H1 (cell line): ENCODE measurements around the gene PRPF38A. TPM values are rescaled to one million over a fixed set of nuclear protein-coding genes. Genes with fewer than 3 reads are reported as not detected.

Experiments used
- CTCF ChIA-PET: fragments of 300-600 bp; sonication (Branson Sonifier 250); formaldehyde crosslinking; loops from one replicate; lab custom pipeline; 2021; ENCODE audit not compliant: partially characterized antibody; lab: Charles Lee
- POLR2A ChIA-PET: fragments of 300-600 bp; sonication (Branson Sonifier 250); formaldehyde crosslinking; loops from one replicate; lab custom pipeline; 2021; ENCODE audit warnings: inconsistent platforms; ENCODE audit not compliant: partially characterized antibody; lab: Charles Lee
- DNase-seq, 2 experiments: peaks; one replicate each; pipeline versions ENCODE4 v3.0.0 to v3.0.0-alpha.2; 2010 to 2022; ENCODE audit warnings: low spot score in 2 of 2, low read depth in 1 of 2, mixed read lengths in 1 of 2
- FAIRE-seq: peaks from 2 replicates; lab custom pipeline; 2011; peaks lifted over from hg19 to GRCh38; lab: Jason Lieb, UNC
- H2AFZ ChIP-seq: 2 replicates; pipeline ENCODE4 v1.8.1; 2012; ENCODE audit warnings: low read length, inconsistent platforms
- H2AK5ac ChIP-seq: 2 replicates; pipeline ENCODE4 v1.6.1; 2013; ENCODE audit warnings: low read depth, low read length
- H2BK120ac ChIP-seq: replicated peaks from 2 replicates; pipeline ENCODE3; 2013; ENCODE audit warnings: low read depth, low read length, inconsistent platforms
- H2BK12ac ChIP-seq: 2 replicates; pipeline ENCODE4 v1.6.1; 2013; ENCODE audit warnings: low read depth, low read length
- H2BK15ac ChIP-seq: 2 replicates; pipeline ENCODE4 v1.6.1; 2013; ENCODE audit warnings: low read length
- H2BK20ac ChIP-seq: 2 replicates; pipeline ENCODE4 v1.6.1; 2013; ENCODE audit warnings: low read length
- H2BK5ac ChIP-seq: 2 replicates; pipeline ENCODE4 v1.6.1; 2013; ENCODE audit warnings: low read depth, low read length
- H3K14ac ChIP-seq: 2 replicates; pipeline ENCODE4 v1.6.1; 2013; ENCODE audit warnings: inconsistent platforms; ENCODE audit not compliant: insufficient read length
- H3K18ac ChIP-seq: 2 replicates; pipeline ENCODE4 v1.6.1; 2013; ENCODE audit warnings: low read length; ENCODE audit errors: extremely low read depth
- H3K23ac ChIP-seq: 2 replicates; pipeline ENCODE4 v1.6.1; 2013; ENCODE audit warnings: inconsistent platforms; ENCODE audit not compliant: insufficient read length
- H3K23me2 ChIP-seq: 2 replicates; pipeline ENCODE4 v1.6.1; 2013; ENCODE audit warnings: low read depth, low read length
- H3K27ac ChIP-seq: 2 replicates; pipeline ENCODE4 v1.6.1; 2011; ENCODE audit warnings: low read depth, low read length, inconsistent platforms
- H3K27me3 ChIP-seq, 4 experiments: replicated peaks in 1 of 4; 1 replicate in 1 of 4; 2 replicates in 3 of 4; pipeline versions ENCODE4 v1.6.1 to v1.8.1; 2011 to 2013; ENCODE audit warnings: low read length in 3 of 4, mild to moderate bottlenecking in 3 of 4, inconsistent platforms in 2 of 4, mixed read lengths in 2 of 4, moderate library complexity in 1 of 4; ENCODE audit not compliant: control insufficient read depth in 3 of 4, insufficient read depth in 3 of 4; ENCODE audit errors: extremely low read depth in 1 of 4
- H3K36me3 ChIP-seq, 4 experiments: 2 replicates each; pipeline versions ENCODE4 v1.6.1 to v1.8.1; 2011 to 2013; ENCODE audit warnings: mild to moderate bottlenecking in 4 of 4, low read length in 3 of 4, moderate library complexity in 2 of 4, control low read depth in 1 of 4, inconsistent platforms in 1 of 4; ENCODE audit not compliant: insufficient read depth in 4 of 4, control insufficient read depth in 2 of 4
- H3K4ac ChIP-seq: replicated peaks from 2 replicates; pipeline ENCODE3; 2013; ENCODE audit warnings: low read length, low read depth, mixed read lengths, inconsistent platforms; ENCODE audit not compliant: insufficient read length
- H3K4me1 ChIP-seq, 4 experiments: replicated peaks in 1 of 4; 1 replicate in 1 of 4; 2 replicates in 3 of 4; pipeline versions ENCODE4 v1.6.1 to v1.8.1; 2011 to 2013; ENCODE audit warnings: low read length in 3 of 4, inconsistent platforms in 2 of 4, mixed read lengths in 1 of 4; ENCODE audit not compliant: insufficient read depth in 4 of 4, control insufficient read depth in 3 of 4
- H3K4me2 ChIP-seq, 2 experiments: 2 replicates each; pipeline versions ENCODE4 v1.6.1 to v1.8.1; 2011 to 2013; ENCODE audit warnings: low read depth in 2 of 2, low read length in 2 of 2, control low read depth in 1 of 2, inconsistent platforms in 1 of 2, mild to moderate bottlenecking in 1 of 2; ENCODE audit not compliant: insufficient read depth in 1 of 2
- H3K4me3 ChIP-seq, 4 experiments: fragments of 200-600, 300-600 bp in 1 of 4; sonication (generic), shearing (Covaris generic), sonication (Bioruptor Twin) in 1 of 4; 2 replicates each; pipeline versions ENCODE4 v1.5.1 to v1.8.1; 2011 to 2016; ENCODE audit warnings: low read length in 4 of 4, low read depth in 3 of 4, control low read depth in 2 of 4, inconsistent platforms in 2 of 4, mild to moderate bottlenecking in 2 of 4, mixed read lengths in 1 of 4, moderate library complexity in 1 of 4; ENCODE audit not compliant: insufficient read depth in 2 of 4; ENCODE audit errors: extremely low read depth in 1 of 4
- H3K56ac ChIP-seq: replicated peaks from 2 replicates; pipeline ENCODE3; 2013; ENCODE audit warnings: low read depth, mild to moderate bottlenecking, mixed read lengths, low read length, inconsistent platforms; ENCODE audit not compliant: insufficient read length
- H3K79me1 ChIP-seq: 2 replicates; pipeline ENCODE4 v1.6.1; 2013; ENCODE audit warnings: low read depth, low read length, control low read depth
- H3K79me2 ChIP-seq, 2 experiments: 2 replicates each; pipeline versions ENCODE4 v1.6.1 to v1.8.1; 2012 to 2013; ENCODE audit warnings: low read length in 2 of 2, mild to moderate bottlenecking in 2 of 2, inconsistent platforms in 1 of 2; ENCODE audit not compliant: insufficient read depth in 2 of 2, control insufficient read depth in 1 of 2
- H3K9ac ChIP-seq, 4 experiments: replicated peaks in 1 of 4; 1 replicate in 1 of 4; 2 replicates in 3 of 4; pipeline versions ENCODE4 v1.6.1 to v1.8.1; 2011 to 2013; ENCODE audit warnings: low read depth in 3 of 4, low read length in 3 of 4, control low read depth in 2 of 4, mild to moderate bottlenecking in 2 of 4, moderate library complexity in 2 of 4, inconsistent platforms in 1 of 4; ENCODE audit errors: extremely low read depth in 1 of 4
- H3K9me3 ChIP-seq, 2 experiments: 2 replicates each; pipeline versions ENCODE4 v1.6.1 to v1.8.1; 2012 to 2013; ENCODE audit warnings: mild to moderate bottlenecking in 2 of 2, moderate library complexity in 2 of 2, control low read depth in 1 of 2, inconsistent platforms in 1 of 2, low read depth in 1 of 2, low read length in 1 of 2, mixed read lengths in 1 of 2; ENCODE audit not compliant: insufficient read depth in 2 of 2
- H4K20me1 ChIP-seq, 2 experiments: replicated peaks in 1 of 2; 2 replicates each; pipeline versions ENCODE3 to v1.8.1; 2011 to 2013; ENCODE audit warnings: inconsistent platforms in 2 of 2, low read length in 2 of 2, mild to moderate bottlenecking in 1 of 2; ENCODE audit not compliant: insufficient read depth in 2 of 2, control insufficient read depth in 1 of 2
- H4K5ac ChIP-seq: 2 replicates; pipeline ENCODE4 v1.6.1; 2013; ENCODE audit warnings: low read length, low read depth, mixed read lengths, inconsistent platforms; ENCODE audit not compliant: insufficient read length
- H4K8ac ChIP-seq: 2 replicates; pipeline ENCODE4 v1.8.0; 2013; ENCODE audit warnings: mild to moderate bottlenecking, moderate library complexity, low read length, inconsistent platforms; ENCODE audit not compliant: insufficient read depth; ENCODE audit errors: extremely low read depth
- H4K91ac ChIP-seq: replicated peaks from 2 replicates; pipeline ENCODE3; 2013; ENCODE audit warnings: low read length, mixed read lengths, inconsistent platforms; ENCODE audit not compliant: insufficient read length
- ASH2L ChIP-seq: fragments of 200-600, 300-600 bp; sonication (generic); IDR thresholded peaks from one replicate; pipeline ENCODE4 v1.7.1; 2017; ENCODE audit warnings: low read length
- CBX5 ChIP-seq: fragments of 300-800, 300-1000 bp; sonication (generic); IDR thresholded peaks from 2 replicates; pipeline ENCODE4 v1.7.1; 2016; ENCODE audit warnings: antibody characterized with exemption, low read length, low read depth
- RBBP5 ChIP-seq: IDR thresholded peaks from 2 replicates; pipeline ENCODE4 v1.7.1; 2012; ENCODE audit warnings: low read depth, mild to moderate bottlenecking, inconsistent platforms, low read length, moderate library complexity, borderline replicate concordance
- SRF ChIP-seq: IDR thresholded peaks from 2 replicates; pipeline ENCODE4 v1.6.1; 2011; ENCODE audit warnings: mild to moderate bottlenecking, low read depth, low read length, moderate library complexity
- TCF12 ChIP-seq: IDR thresholded peaks from 2 replicates; pipeline ENCODE4 v1.6.1; 2011; ENCODE audit warnings: low read depth, mild to moderate bottlenecking, low read length
- TEAD4 ChIP-seq: IDR thresholded peaks from 2 replicates; pipeline ENCODE4 v1.6.1; 2012; ENCODE audit warnings: low read depth, low read length, inconsistent platforms, mixed read lengths
- WGBS, 2 experiments: shearing (Covaris generic) in 1 of 2; methylation state at CpG; one replicate each; pipeline versions ENCODE4 v1.1.6 to v1.1.7; 2013 to 2015; ENCODE audit warnings: low lambda C conversion rate in 2 of 2, mixed read lengths in 2 of 2, inconsistent platforms in 1 of 2, low coverage in 1 of 2, missing lambda C conversion rate in 1 of 2; ENCODE audit not compliant: insufficient replicate concordance in 2 of 2, insufficient coverage in 1 of 2, insufficient read length in 1 of 2; ENCODE audit errors: extremely low coverage in 1 of 2, missing lambda C conversion rate in 1 of 2; 5-methylcytosine and 5-hydroxymethylcytosine counted together
- polyA plus RNA-seq, 7 experiments: library from polyadenylated mRNA; depleted of rRNA in 3 of 7; stranded (reverse) in 5 of 7; unstranded in 2 of 7; fragments of >200 nt in 5 of 7; fragments of 200-250 nt in 2 of 7; gene quantifications; 1 replicate in 5 of 7; 2 replicates in 1 of 7; 4 replicates in 1 of 7; pipeline versions ENCODE4 v1.2.1 to v1.2.3, GENCODE V29; 2011 to 2013; ENCODE audit warnings: missing spikeins in 2 of 7, mixed read lengths in 2 of 7
- total RNA-seq: library from RNA; stranded (reverse); fragmentation: NEBNext Ultra II Directional; extraction: Animal tissue kit (Norgen Biotek cat#: 25700); gene quantifications from 2 replicates; pipeline ENCODE4 v1.2.1, GENCODE V29; 2021
- TF ChIP-seq, protein P1 (sequence below), 3 experiments: IDR thresholded peaks; 1 replicate in 2 of 3; 2 replicates in 1 of 3; pipeline versions ENCODE4 v1.5.1 to v1.6.1; 2011; ENCODE audit warnings: low read length in 3 of 3, mild to moderate bottlenecking in 3 of 3, inconsistent platforms in 2 of 3, low read depth in 1 of 3, moderate library complexity in 1 of 3; ENCODE audit not compliant: insufficient read depth in 1 of 3; ENCODE audit errors: control extremely low read depth in 1 of 3
- TF ChIP-seq, protein P2 (sequence below): IDR thresholded peaks from 2 replicates; pipeline ENCODE4 v1.6.1; 2012; ENCODE audit warnings: inconsistent platforms
- TF ChIP-seq, protein P3 (sequence below): IDR thresholded peaks from 2 replicates; pipeline ENCODE4 v1.6.1; 2012; ENCODE audit warnings: inconsistent platforms
- TF ChIP-seq, protein P4 (sequence below): IDR thresholded peaks from 2 replicates; pipeline ENCODE4 v1.6.1; 2011; ENCODE audit warnings: low read depth, mild to moderate bottlenecking, low read length; ENCODE audit not compliant: insufficient read depth

The PRPF38A gene
- total and polyA plus RNA-seq, 2 of the 8 experiments (the other 6 are each of a cell fraction or from before 2014, with no cell fraction given), result 25.6 to 76.2 TPM

- H3K4ac ChIP-seq, result no peak overlapping the region
- ChIA-PET CTCF (no interaction called here), POLR2A (interaction anchor here (2.1 kb wide), 2 partner anchors 9 to 28 kb away, joined by 7 to 8 read pairs; partner anchors contain the start of genes ORC1 and PRPF38A)
- no peak overlapping the region for H3K56ac ChIP-seq
- WGBS, 2 experiments, result 98% methylated on average over 8 of the region's 8 CpGs; no CpG with 5 or more reads in 1 of the 2 experiments
- peaks cover 0 to 3% (median 0%) of the 10 kb centered on the region in 4 experiments; a peak in 2 of 7 replicates for H3K4me1 ChIP-seq
- H2AFZ ChIP-seq, result no peak overlapping the region
- no peaks in the 10 kb centered on the region for H3K79me2 ChIP-seq
- H2BK15ac ChIP-seq, result no peak overlapping the region
- no peak overlapping the region for H3K14ac ChIP-seq
- no peak overlapping the region for H3K27ac ChIP-seq
- no peak overlapping the region for H3K18ac ChIP-seq
- no peaks in the 10 kb centered on the region for H3K9me3 ChIP-seq
- DNase-seq (no peak), FAIRE-seq (no peak)
- H3K9ac ChIP-seq, result no peak overlapping the region
- H3K4me2 ChIP-seq, result no peak overlapping the region
- peaks cover 4 to 40% (median 14%) of the 10 kb centered on the region in 4 experiments for H3K36me3 ChIP-seq
- H4K20me1 ChIP-seq, result no peaks in the 10 kb centered on the region
- H2BK20ac ChIP-seq, result no peak overlapping the region
- no peak overlapping the region for H3K23ac ChIP-seq
- H4K5ac ChIP-seq, result no peak overlapping the region
- no peaks in the 10 kb centered on the region for H3K27me3 ChIP-seq
- H2AK5ac ChIP-seq, result no peak overlapping the region
- H4K91ac ChIP-seq, result no peak overlapping the region
- no peak overlapping the region for H4K8ac ChIP-seq
- no peaks in the 10 kb centered on the region for H3K79me1 ChIP-seq
- H3K4me3 ChIP-seq, result no peak overlapping the region
- H2BK12ac ChIP-seq, result no peak overlapping the region
- H3K23me2 ChIP-seq, result no peaks in the 10 kb centered on the region
- H2BK120ac ChIP-seq, result no peak overlapping the region
- H2BK5ac ChIP-seq, result no peak overlapping the region
- TF ChIP-seq, protein P1, sequence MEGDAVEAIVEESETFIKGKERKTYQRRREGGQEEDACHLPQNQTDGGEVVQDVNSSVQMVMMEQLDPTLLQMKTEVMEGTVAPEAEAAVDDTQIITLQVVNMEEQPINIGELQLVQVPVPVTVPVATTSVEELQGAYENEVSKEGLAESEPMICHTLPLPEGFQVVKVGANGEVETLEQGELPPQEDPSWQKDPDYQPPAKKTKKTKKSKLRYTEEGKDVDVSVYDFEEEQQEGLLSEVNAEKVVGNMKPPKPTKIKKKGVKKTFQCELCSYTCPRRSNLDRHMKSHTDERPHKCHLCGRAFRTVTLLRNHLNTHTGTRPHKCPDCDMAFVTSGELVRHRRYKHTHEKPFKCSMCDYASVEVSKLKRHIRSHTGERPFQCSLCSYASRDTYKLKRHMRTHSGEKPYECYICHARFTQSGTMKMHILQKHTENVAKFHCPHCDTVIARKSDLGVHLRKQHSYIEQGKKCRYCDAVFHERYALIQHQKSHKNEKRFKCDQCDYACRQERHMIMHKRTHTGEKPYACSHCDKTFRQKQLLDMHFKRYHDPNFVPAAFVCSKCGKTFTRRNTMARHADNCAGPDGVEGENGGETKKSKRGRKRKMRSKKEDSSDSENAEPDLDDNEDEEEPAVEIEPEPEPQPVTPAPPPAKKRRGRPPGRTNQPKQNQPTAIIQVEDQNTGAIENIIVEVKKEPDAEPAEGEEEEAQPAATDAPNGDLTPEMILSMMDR (IDR thresholded peaks at IDR 0.05; ENCODE audit: control extremely low read depth in 1 of 3, insufficient read depth in 1 of 3, low read depth in 1 of 3, low read length in 3 of 3), result no peak
- TF ChIP-seq CBX5 (no peak), TEAD4 (no peak), RBBP5 (no peak), SRF (no peak), ASH2L (no peak), TCF12 (no peak)
- TF ChIP-seq, protein P2, sequence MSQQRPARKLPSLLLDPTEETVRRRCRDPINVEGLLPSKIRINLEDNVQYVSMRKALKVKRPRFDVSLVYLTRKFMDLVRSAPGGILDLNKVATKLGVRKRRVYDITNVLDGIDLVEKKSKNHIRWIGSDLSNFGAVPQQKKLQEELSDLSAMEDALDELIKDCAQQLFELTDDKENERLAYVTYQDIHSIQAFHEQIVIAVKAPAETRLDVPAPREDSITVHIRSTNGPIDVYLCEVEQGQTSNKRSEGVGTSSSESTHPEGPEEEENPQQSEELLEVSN, result no peak
- TF ChIP-seq, protein P3, sequence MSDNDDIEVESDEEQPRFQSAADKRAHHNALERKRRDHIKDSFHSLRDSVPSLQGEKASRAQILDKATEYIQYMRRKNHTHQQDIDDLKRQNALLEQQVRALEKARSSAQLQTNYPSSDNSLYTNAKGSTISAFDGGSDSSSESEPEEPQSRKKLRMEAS, result no peak
- TF ChIP-seq, protein P4, sequence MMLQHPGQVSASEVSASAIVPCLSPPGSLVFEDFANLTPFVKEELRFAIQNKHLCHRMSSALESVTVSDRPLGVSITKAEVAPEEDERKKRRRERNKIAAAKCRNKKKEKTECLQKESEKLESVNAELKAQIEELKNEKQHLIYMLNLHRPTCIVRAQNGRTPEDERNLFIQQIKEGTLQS, result no peak
Measured at GRCh38 chr1:52432807-52433206, 28.4 kb downstream of the PRPF38A start.
